H9 (cell line): Measurements from ENCODE around the gene PP2D1. TPM values are rescaled to one million over a fixed set of nuclear protein-coding genes. Genes with fewer than 3 reads are reported as not detected.

Experiments
- DNase-seq: peaks from one replicate; pipeline ENCODE4 v3.0.0-alpha.2; 2017
- H2AFZ ChIP-seq: one replicate; pipeline ENCODE4 v1.6.1; 2013; ENCODE audit warnings: mild to moderate bottlenecking, low read length, control low read depth, moderate library complexity
- H2AK5ac ChIP-seq: 2 replicates; pipeline ENCODE4 v1.6.1; 2013; ENCODE audit warnings: low read length, control low read depth, mixed read lengths; ENCODE audit not compliant: insufficient read length
- H2BK120ac ChIP-seq: one replicate; pipeline ENCODE4 v1.6.1; 2013; ENCODE audit warnings: low read depth, mild to moderate bottlenecking, low read length, control low read depth, inconsistent platforms; ENCODE audit not compliant: poor library complexity, severe bottlenecking
- H2BK12ac ChIP-seq: 2 replicates; pipeline ENCODE4 v1.6.1; 2013; ENCODE audit warnings: low read length, control low read depth, mixed read lengths, low read depth; ENCODE audit not compliant: insufficient read length
- H2BK15ac ChIP-seq: 2 replicates; pipeline ENCODE4 v1.6.1; 2013; ENCODE audit warnings: low read depth, low read length, control low read depth
- H2BK20ac ChIP-seq: one replicate; pipeline ENCODE4 v1.6.1; 2013; ENCODE audit warnings: low read depth, mild to moderate bottlenecking, low read length, control low read depth, inconsistent platforms; ENCODE audit not compliant: poor library complexity, severe bottlenecking
- H2BK5ac ChIP-seq: 2 replicates; pipeline ENCODE4 v1.6.1; 2013; ENCODE audit warnings: low read length, control low read depth, mixed read lengths; ENCODE audit not compliant: insufficient read length
- H3K14ac ChIP-seq: 2 replicates; pipeline ENCODE4 v1.6.1; 2013; ENCODE audit warnings: low read length, control low read depth; ENCODE audit not compliant: insufficient read depth
- H3K18ac ChIP-seq: 2 replicates; pipeline ENCODE4 v1.6.1; 2013; ENCODE audit warnings: low read depth, mild to moderate bottlenecking, mixed read lengths, low read length, control low read depth; ENCODE audit not compliant: insufficient read length
- H3K23ac ChIP-seq: 2 replicates; pipeline ENCODE4 v1.6.1; 2013; ENCODE audit warnings: low read length, control low read depth, mixed read lengths, low read depth; ENCODE audit not compliant: insufficient read length
- H3K23me2 ChIP-seq: 2 replicates; pipeline ENCODE4 v1.6.1; 2013; ENCODE audit warnings: low read depth, mild to moderate bottlenecking, mixed read lengths, low read length, control low read depth; ENCODE audit not compliant: insufficient read length, poor library complexity, severe bottlenecking
- H3K27ac ChIP-seq: 2 replicates; pipeline ENCODE4 v1.5.1; 2013; ENCODE audit warnings: low read length, control low read depth, mixed read lengths, low read depth; ENCODE audit not compliant: insufficient read length
- H3K27me3 ChIP-seq: 2 replicates; pipeline ENCODE4 v1.6.1; 2013; ENCODE audit warnings: low read length, control low read depth, inconsistent platforms; ENCODE audit not compliant: insufficient read depth
- H3K4ac ChIP-seq: 2 replicates; pipeline ENCODE4 v1.6.1; 2013; ENCODE audit warnings: low read depth, mild to moderate bottlenecking, control low read depth, inconsistent platforms, low read length, moderate library complexity
- H3K4me1 ChIP-seq: 2 replicates; pipeline ENCODE4 v1.6.1; 2013; ENCODE audit warnings: low read length, control low read depth, inconsistent platforms; ENCODE audit not compliant: insufficient read depth
- H3K4me2 ChIP-seq: 2 replicates; pipeline ENCODE4 v1.6.1; 2013; ENCODE audit warnings: low read length, control low read depth, mixed read lengths; ENCODE audit not compliant: insufficient read length, insufficient read depth
- H3K56ac ChIP-seq: 2 replicates; pipeline ENCODE4 v1.6.1; 2013; ENCODE audit warnings: low read depth, mild to moderate bottlenecking, mixed read lengths, low read length, control low read depth; ENCODE audit not compliant: insufficient read length
- H3K79me1 ChIP-seq: 2 replicates; pipeline ENCODE4 v1.6.1; 2013; ENCODE audit warnings: low read depth, mild to moderate bottlenecking, moderate library complexity, low read length, control low read depth, inconsistent platforms; ENCODE audit not compliant: insufficient read depth, poor library complexity, severe bottlenecking
- H3K79me2 ChIP-seq: 2 replicates; pipeline ENCODE4 v1.6.1; 2013; ENCODE audit warnings: low read length, control low read depth, inconsistent platforms; ENCODE audit not compliant: insufficient read depth
- H3K9ac ChIP-seq: 2 replicates; pipeline ENCODE4 v1.6.1; 2013; ENCODE audit warnings: low read length, control low read depth, mixed read lengths; ENCODE audit not compliant: insufficient read length; ENCODE audit errors: extremely low read depth
- H3K9me3 ChIP-seq: one replicate; pipeline ENCODE4 v1.6.1; 2013; ENCODE audit warnings: low read depth, low read length, inconsistent platforms; ENCODE audit not compliant: control insufficient read depth
- H3T11ph ChIP-seq: one replicate; pipeline ENCODE4 v1.6.1; 2013; ENCODE audit warnings: mild to moderate bottlenecking, low read length, control low read depth, inconsistent platforms
- H4K20me1 ChIP-seq: one replicate; pipeline ENCODE4 v1.6.1; 2013; ENCODE audit not compliant: control insufficient read depth, insufficient read length, insufficient read depth
- H4K5ac ChIP-seq: 2 replicates; pipeline ENCODE4 v1.6.1; 2013; ENCODE audit warnings: low read depth, mild to moderate bottlenecking, mixed read lengths, low read length, control low read depth; ENCODE audit not compliant: insufficient read length
- H4K8ac ChIP-seq: replicated peaks from 2 replicates; pipeline ENCODE4 v1.6.1; 2013; ENCODE audit warnings: low read length, control low read depth, mixed read lengths, low read depth; ENCODE audit not compliant: insufficient read length
- H4K91ac ChIP-seq: 2 replicates; pipeline ENCODE4 v1.6.1; 2013; ENCODE audit warnings: low read depth, mild to moderate bottlenecking, moderate library complexity, mixed read lengths, low read length, control low read depth; ENCODE audit not compliant: insufficient read length
- H3K27ac Mint-ChIP-seq, 3 experiments: 2 replicates in 2 of 3; 3 replicates in 1 of 3; pipeline ENCODE4 v1.8.0; 2020 to 2021; ENCODE audit warnings: mixed read lengths in 3 of 3, mild to moderate bottlenecking in 1 of 3, moderate library complexity in 1 of 3
- H3K27me3 Mint-ChIP-seq: 2 replicates; pipeline ENCODE4 v1.8.0; 2021; ENCODE audit warnings: low read depth, mild to moderate bottlenecking, moderate library complexity, mixed read lengths
- H3K36me3 Mint-ChIP-seq, 3 experiments: 2 replicates in 2 of 3; 3 replicates in 1 of 3; pipeline ENCODE4 v1.8.0; 2020 to 2021; ENCODE audit warnings: low read depth in 3 of 3, mixed read lengths in 3 of 3; ENCODE audit not compliant: insufficient read depth in 1 of 3
- H3K4me1 Mint-ChIP-seq, 2 experiments: 2 replicates each; pipeline ENCODE4 v1.8.0; 2020; ENCODE audit warnings: mixed read lengths in 2 of 2
- H3K4me3 Mint-ChIP-seq, 2 experiments: 2 replicates in 1 of 2; 3 replicates in 1 of 2; pipeline ENCODE4 v1.8.0; 2020 to 2021; ENCODE audit warnings: mild to moderate bottlenecking in 2 of 2, mixed read lengths in 2 of 2, moderate library complexity in 1 of 2
- H3K9me3 Mint-ChIP-seq, 2 experiments: 2 replicates in 1 of 2; 3 replicates in 1 of 2; pipeline ENCODE4 v1.8.0; 2020; ENCODE audit warnings: mild to moderate bottlenecking in 2 of 2, mixed read lengths in 2 of 2, moderate library complexity in 1 of 2
- CTCF ChIP-seq: fragments of 200-600 bp; sonication (generic); conservative IDR thresholded peaks from 3 replicates; pipeline ENCODE4 v1.8.0; 2021; ENCODE audit warnings: antibody characterized with exemption, mild to moderate bottlenecking
- WGBS: extraction: QIAGEN DNeasy Blood & Tissue Kit; methylation state at CpG from one replicate; pipeline ENCODE4 v1.1.7; 2013; ENCODE audit warnings: missing lambda C conversion rate, low lambda C conversion rate, mixed read lengths; ENCODE audit not compliant: insufficient read length; ENCODE audit errors: extremely low coverage; 5-methylcytosine and 5-hydroxymethylcytosine counted together
- total RNA-seq: library from RNA; stranded (reverse); gene quantifications from 2 replicates; pipeline ENCODE4 v1.2.1, GENCODE V29; 2021

PP2D1 gene
- total RNA-seq, 1 experiment from 2014 or later, result not detected

GRCh38 chr3:20051123-20051806, 39.2 kb upstream of the PP2D1 start:
- Histone ChIP-seq H2BK5ac (no peak overlapping the region), H4K5ac (no peak overlapping the region), H3K27ac (no peak overlapping the region), H3K9ac (no peak overlapping the region), H3K9me3 (no peaks in the 10 kb centered on the region), H4K91ac (no peak overlapping the region), H3K4me1 (no peaks in the 10 kb centered on the region; the same call in 1 of the 2 replicates), H2BK20ac (no peak overlapping the region), H3K14ac (no peak overlapping the region), H3K79me2 (no peaks in the 10 kb centered on the region), H3K18ac (no peak overlapping the region), H4K8ac (no peak overlapping the region), H3T11ph (no peak overlapping the region), H2BK12ac (no peak overlapping the region), H3K4ac (no peak overlapping the region), H3K23ac (no peak overlapping the region), H4K20me1 (no peaks in the 10 kb centered on the region), H2AK5ac (no peak overlapping the region), H3K79me1 (no peaks in the 10 kb centered on the region), H3K56ac (no peak overlapping the region), H2BK15ac (no peak overlapping the region), H2BK120ac (no peak overlapping the region), H2AFZ (no peak overlapping the region), H3K27me3 (no peaks in the 10 kb centered on the region), H3K23me2 (no peaks in the 10 kb centered on the region), H3K4me2 (no peak overlapping the region)
- no CpG with 5 or more reads among the region's 4 CpGs for WGBS
- Mint-ChIP-seq H3K36me3 (no peaks in the 10 kb centered on the region), H3K27ac (no peak overlapping the region), H3K27me3 (no peaks in the 10 kb centered on the region), H3K4me3 (no peak overlapping the region), H3K4me1 (peaks cover 3 to 5% of the 10 kb centered on the region in 2 experiments; a peak in 3 of 4 replicates), H3K9me3 (no peaks in the 10 kb centered on the region)
- no peak for DNase-seq
- no peak for TF ChIP-seq CTCF
